Neural cell (in vitro differentiated cells): Measurements from ENCODE around the gene DTYMK.

Source experiments
- CTCF ChIP-seq: fragments of 450-650 bp; IDR thresholded peaks from 2 replicates; pipeline ENCODE4 v1.5.1; 2014; ENCODE audit warnings: antibody characterized with exemption, mild to moderate bottlenecking, moderate library complexity; ENCODE audit not compliant: poor library complexity, severe bottlenecking
- EP300 ChIP-seq: fragments of 450-650 bp; conservative IDR thresholded peaks from 2 replicates; pipeline ENCODE4 v1.6.1; 2014; ENCODE audit warnings: antibody characterized with exemption, mild to moderate bottlenecking, moderate library complexity; ENCODE audit not compliant: poor library complexity, severe bottlenecking
- EZH2 ChIP-seq: fragments of 200-600, 300-800 bp; shearing (Covaris generic), sonication (generic); IDR thresholded peaks from 2 replicates; pipeline ENCODE4 v1.6.1; 2014; ENCODE audit warnings: antibody characterized with exemption, low read length, borderline replicate concordance, mild to moderate bottlenecking; ENCODE audit not compliant: insufficient read depth, poor library complexity, severe bottlenecking
- MXI1 ChIP-seq: fragments of 450-650 bp; conservative IDR thresholded peaks from 2 replicates; pipeline ENCODE4 v1.6.1; 2014; ENCODE audit warnings: antibody characterized with exemption, mild to moderate bottlenecking; ENCODE audit not compliant: poor library complexity, severe bottlenecking
- POLR2AphosphoS5 ChIP-seq: IDR thresholded peaks from 2 replicates; pipeline ENCODE4 v1.6.1; 2012
- RAD21 ChIP-seq: fragments of 450-650 bp; conservative IDR thresholded peaks from 2 replicates; pipeline ENCODE4 v1.6.1; 2014; ENCODE audit warnings: antibody characterized with exemption, mild to moderate bottlenecking, moderate library complexity
- REST ChIP-seq: IDR thresholded peaks from 2 replicates; pipeline ENCODE4 v1.6.1; 2012; ENCODE audit warnings: borderline replicate concordance
- SMC3 ChIP-seq: fragments of 450-650 bp; conservative IDR thresholded peaks from 2 replicates; pipeline ENCODE4 v1.6.1; 2014; ENCODE audit warnings: antibody characterized with exemption, mild to moderate bottlenecking, moderate library complexity; ENCODE audit not compliant: poor library complexity
- TAF1 ChIP-seq: IDR thresholded peaks from 2 replicates; pipeline ENCODE4 v1.6.1; 2012; ENCODE audit warnings: low read depth

GRCh38 chr2:241701149-241701398, 14.5 kb upstream of the DTYMK start:
- no peak for TF ChIP-seq SMC3
- TF ChIP-seq REST = no peak
- TF ChIP-seq CTCF = no peak
- no peak for TF ChIP-seq EZH2
- TF ChIP-seq TAF1 = no peak
- TF ChIP-seq POLR2AphosphoS5 = no peak
- peak; percentile 47 for TF ChIP-seq RAD21
- TF ChIP-seq EP300 = no peak
- no peak for TF ChIP-seq MXI1
